HCT116 (cell line): Measurements from ENCODE around the gene GNGT2. TPM values are rescaled to one million over a fixed set of nuclear protein-coding genes. Genes with fewer than 3 reads are reported as not detected.

Experiments
- ATAC-seq: fragments of 200-7000 bp; cut with Tn5 transposase; 2 replicates; pipeline ENCODE4 v1.9.1; 2020; ENCODE audit warnings: mild to moderate bottlenecking, moderate library complexity
- BruUV-seq: library from RNA; stranded (reverse); fragments of 400-500 nt; replicated peaks from 2 replicates; lab custom pipeline; 2021; lab: Mats Ljungman, UMichigan
- CTCF ChIA-PET: fragments of 300-600 bp; sonication (Branson Sonifier 250); formaldehyde crosslinking; loops from one replicate; lab custom pipeline; 2021; ENCODE audit warnings: antibody characterized with exemption; lab: Charles Lee
- POLR2A ChIA-PET: fragments of 300-600, 350-600 bp; sonication (Branson Sonifier 250); formaldehyde crosslinking; loops from one replicate; lab custom pipeline; 2021; ENCODE audit warnings: antibody characterized with exemption; lab: Charles Lee
- RAD21 ChIA-PET, 2 experiments: fragments of 300-600 bp; sonication (Branson Sonifier 250); formaldehyde crosslinking; loops; one replicate each; lab custom pipeline; 2023; ENCODE audit warnings: low total read pairs in 2 of 2; ENCODE audit not compliant: uncharacterized antibody in 2 of 2, unreplicated experiment in 2 of 2, low non-redundant PET in 1 of 2; lab: Charles Lee
- DNase-seq: peaks from one replicate; pipeline ENCODE4 v3.0.0-alpha.2; 2010; ENCODE audit warnings: low read depth, low spot score
- H2AFZ ChIP-seq: fragments of 200-600 bp; shearing (Covaris generic), sonication (generic); 2 replicates; pipeline ENCODE4 v1.6.1; 2017; ENCODE audit warnings: low read depth, mixed run types, mixed read lengths, antibody characterized with exemption, low read length; ENCODE audit not compliant: poor library complexity, severe bottlenecking
- H3K27ac ChIP-seq: 2 replicates; pipeline ENCODE4 v1.5.1; 2012; ENCODE audit warnings: low read depth, low read length
- H3K27me3 ChIP-seq: fragments of 200-600 bp; sonication (generic); 2 replicates; pipeline ENCODE4 v1.6.1; 2016; ENCODE audit warnings: mixed run types, low read length, mixed read lengths; ENCODE audit not compliant: insufficient read depth
- H3K36me3 ChIP-seq, 2 experiments: fragments of 200-500 bp in 1 of 2; fragments of 200-600 bp in 1 of 2; sonication (Bioruptor generic) in 1 of 2; sonication (generic) in 1 of 2; 2 replicates each; pipeline versions ENCODE4 v1.5.1 to v1.6.1; 2014 to 2016; ENCODE audit warnings: low read length in 2 of 2, inconsistent platforms in 1 of 2, mixed read lengths in 1 of 2, mixed run types in 1 of 2; ENCODE audit not compliant: insufficient read depth in 2 of 2, control insufficient read depth in 1 of 2
- H3K4me1 ChIP-seq, 2 experiments: fragments of 200-600 bp in 1 of 2; sonication (generic) in 1 of 2; 2 replicates each; pipeline versions ENCODE4 v1.5.1 to v1.6.1; 2012 to 2017; ENCODE audit warnings: low read length in 2 of 2, inconsistent platforms in 1 of 2, mild to moderate bottlenecking in 1 of 2, mixed read lengths in 1 of 2, mixed run types in 1 of 2, moderate library complexity in 1 of 2; ENCODE audit not compliant: insufficient read depth in 2 of 2, control insufficient read depth in 1 of 2
- H3K4me2 ChIP-seq: fragments of 200-600 bp; sonication (generic); 2 replicates; pipeline ENCODE4 v1.6.1; 2017; ENCODE audit warnings: mixed run types, low read length, mixed read lengths
- H3K4me3 ChIP-seq, 2 experiments: fragments of 200-600 bp in 1 of 2; sonication (generic) in 1 of 2; replicated peaks in 1 of 2; 2 replicates each; pipeline ENCODE4 v1.5.1; 2011 to 2016; ENCODE audit warnings: low read length in 2 of 2, control low read depth in 1 of 2, low read depth in 1 of 2, mild to moderate bottlenecking in 1 of 2, mixed read lengths in 1 of 2, mixed run types in 1 of 2
- H3K79me2 ChIP-seq: fragments of 200-600 bp; sonication (generic); 2 replicates; pipeline ENCODE4 v1.6.1; 2017; ENCODE audit warnings: mild to moderate bottlenecking, mixed run types, low read length, moderate library complexity, mixed read lengths; ENCODE audit not compliant: insufficient read depth
- H3K9ac ChIP-seq: fragments of 200-600 bp; sonication (generic); 2 replicates; pipeline ENCODE4 v1.6.1; 2016; ENCODE audit warnings: low read length, mixed read lengths
- H3K9me2 ChIP-seq: fragments of 200-600 bp; sonication (generic), shearing (Covaris generic); 2 replicates; pipeline ENCODE4 v1.6.1; 2017; ENCODE audit warnings: mixed run types, mild to moderate bottlenecking, moderate library complexity; ENCODE audit not compliant: insufficient read depth
- H3K9me3 ChIP-seq, 2 experiments: fragments of 200-500 bp in 1 of 2; fragments of 200-600 bp in 1 of 2; sonication (Bioruptor generic) in 1 of 2; sonication (generic) in 1 of 2; 2 replicates each; pipeline ENCODE4 v1.6.1; 2014 to 2017; ENCODE audit warnings: low read length in 2 of 2, mixed read lengths in 2 of 2, inconsistent platforms in 1 of 2, low read depth in 1 of 2, mild to moderate bottlenecking in 1 of 2, mixed run types in 1 of 2, moderate library complexity in 1 of 2; ENCODE audit not compliant: control insufficient read depth in 1 of 2, insufficient read depth in 1 of 2
- H4K20me1 ChIP-seq: fragments of 200-600 bp; sonication (generic), shearing (Covaris generic); 2 replicates; pipeline ENCODE4 v1.6.1; 2017; ENCODE audit warnings: mixed run types, mild to moderate bottlenecking, moderate library complexity; ENCODE audit not compliant: insufficient read depth
- EGR1 ChIP-seq: IDR thresholded peaks from 2 replicates; pipeline ENCODE4 v1.6.1; 2012; ENCODE audit warnings: low read depth
- EZH2 ChIP-seq: fragments of 200-600 bp; sonication (generic); IDR thresholded peaks from 2 replicates; pipeline ENCODE4 v1.6.1; 2017; ENCODE audit warnings: antibody characterized with exemption, mixed run types
- EZH2phosphoT487 ChIP-seq: fragments of 200-600 bp; IDR thresholded peaks from 2 replicates; pipeline ENCODE4 v1.6.1; 2018; ENCODE audit warnings: antibody characterized with exemption, borderline replicate concordance
- JUND ChIP-seq: IDR thresholded peaks from 2 replicates; pipeline ENCODE4 v1.6.1; 2012
- POLR2A ChIP-seq: IDR thresholded peaks from 2 replicates; pipeline ENCODE4 v1.7.0; 2011; ENCODE audit warnings: borderline replicate concordance; ENCODE audit not compliant: insufficient read depth, insufficient read length; ENCODE audit errors: extremely low read depth
- POLR2AphosphoS5 ChIP-seq: IDR thresholded peaks from 2 replicates; pipeline ENCODE4 v1.6.1; 2011; ENCODE audit warnings: mild to moderate bottlenecking, low read depth, low read length, moderate library complexity
- RAD21 ChIP-seq: IDR thresholded peaks from 2 replicates; pipeline ENCODE4 v1.6.1; 2012; ENCODE audit warnings: low read depth, mild to moderate bottlenecking
- SIN3A ChIP-seq: IDR thresholded peaks from 2 replicates; pipeline ENCODE4 v1.6.1; 2012; ENCODE audit warnings: low read depth
- SP1 ChIP-seq: IDR thresholded peaks from 2 replicates; pipeline ENCODE4 v1.6.1; 2012; ENCODE audit warnings: low read depth
- SRF ChIP-seq: IDR thresholded peaks from 2 replicates; pipeline ENCODE4 v1.6.1; 2012; ENCODE audit warnings: low read depth
- TCF7L2 ChIP-seq: IDR thresholded peaks from 2 replicates; pipeline ENCODE4 v1.7.0; 2011; ENCODE audit warnings: borderline replicate concordance, inconsistent platforms; ENCODE audit not compliant: insufficient read depth, insufficient read length; ENCODE audit errors: extremely low read depth
- YY1 ChIP-seq: IDR thresholded peaks from 2 replicates; pipeline ENCODE4 v1.6.1; 2011; ENCODE audit warnings: low read length, low read depth, moderate library complexity, mild to moderate bottlenecking; ENCODE audit not compliant: insufficient replicate concordance; ENCODE audit errors: extremely low read depth
- ZFX ChIP-seq: fragments of 450-650 bp; IDR thresholded peaks from 2 replicates; pipeline ENCODE4 v1.6.1; 2017
- intact Hi-C: fragments of 100-400 bp; cut with micrococcal nuclease; formaldehyde crosslinking; loops from 2 replicates; pipeline ENCODE4 v1.10.0; 2022
- total RNA-seq: library from RNA; stranded (reverse); gene quantifications from one replicate; pipeline ENCODE4 v1.2.1, GENCODE V29; 2021; ENCODE audit not compliant: unreplicated experiment
- TF ChIP-seq, protein P1 (sequence below): IDR thresholded peaks from 2 replicates; pipeline ENCODE4 v1.6.1; 2012
- TF ChIP-seq, protein P2 (sequence below): IDR thresholded peaks from 2 replicates; pipeline ENCODE4 v1.6.1; 2012; ENCODE audit warnings: low read depth
- TF ChIP-seq, protein P3 (sequence below), 3 experiments: fragments of 200-600 bp in 1 of 3; sonication (generic) in 1 of 3; IDR thresholded peaks in 2 of 3; conservative IDR thresholded peaks in 1 of 3; 2 replicates each; pipeline ENCODE4 v1.5.1; 2012 to 2017; ENCODE audit warnings: low read depth in 2 of 3, low read length in 2 of 3, antibody characterized with exemption in 1 of 3, borderline replicate concordance in 1 of 3, control low read depth in 1 of 3, mild to moderate bottlenecking in 1 of 3, mixed read lengths in 1 of 3, mixed run types in 1 of 3, moderate library complexity in 1 of 3; ENCODE audit not compliant: insufficient read depth in 1 of 3

The GNGT2 gene
- total RNA-seq, 1 experiment from 2014 or later, result not detected

GRCh38 chr17:49258394-49258793, 48.0 kb upstream of the GNGT2 start:
- H4K20me1 ChIP-seq, result no peaks in the 10 kb centered on the region
- ATAC-seq, result no peak
- TF ChIP-seq, protein P1, sequence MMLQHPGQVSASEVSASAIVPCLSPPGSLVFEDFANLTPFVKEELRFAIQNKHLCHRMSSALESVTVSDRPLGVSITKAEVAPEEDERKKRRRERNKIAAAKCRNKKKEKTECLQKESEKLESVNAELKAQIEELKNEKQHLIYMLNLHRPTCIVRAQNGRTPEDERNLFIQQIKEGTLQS, result no peak
- TF ChIP-seq ZFX (no peak), TCF7L2 (no peak), POLR2AphosphoS5 (no peak), EGR1 (no peak), JUND (no peak), POLR2A (no peak), SRF (no peak), RAD21 (no peak), YY1 (no peak), SP1 (no peak), EZH2 (no peak), SIN3A (no peak), EZH2phosphoT487 (no peak)
- TF ChIP-seq, protein P2, sequence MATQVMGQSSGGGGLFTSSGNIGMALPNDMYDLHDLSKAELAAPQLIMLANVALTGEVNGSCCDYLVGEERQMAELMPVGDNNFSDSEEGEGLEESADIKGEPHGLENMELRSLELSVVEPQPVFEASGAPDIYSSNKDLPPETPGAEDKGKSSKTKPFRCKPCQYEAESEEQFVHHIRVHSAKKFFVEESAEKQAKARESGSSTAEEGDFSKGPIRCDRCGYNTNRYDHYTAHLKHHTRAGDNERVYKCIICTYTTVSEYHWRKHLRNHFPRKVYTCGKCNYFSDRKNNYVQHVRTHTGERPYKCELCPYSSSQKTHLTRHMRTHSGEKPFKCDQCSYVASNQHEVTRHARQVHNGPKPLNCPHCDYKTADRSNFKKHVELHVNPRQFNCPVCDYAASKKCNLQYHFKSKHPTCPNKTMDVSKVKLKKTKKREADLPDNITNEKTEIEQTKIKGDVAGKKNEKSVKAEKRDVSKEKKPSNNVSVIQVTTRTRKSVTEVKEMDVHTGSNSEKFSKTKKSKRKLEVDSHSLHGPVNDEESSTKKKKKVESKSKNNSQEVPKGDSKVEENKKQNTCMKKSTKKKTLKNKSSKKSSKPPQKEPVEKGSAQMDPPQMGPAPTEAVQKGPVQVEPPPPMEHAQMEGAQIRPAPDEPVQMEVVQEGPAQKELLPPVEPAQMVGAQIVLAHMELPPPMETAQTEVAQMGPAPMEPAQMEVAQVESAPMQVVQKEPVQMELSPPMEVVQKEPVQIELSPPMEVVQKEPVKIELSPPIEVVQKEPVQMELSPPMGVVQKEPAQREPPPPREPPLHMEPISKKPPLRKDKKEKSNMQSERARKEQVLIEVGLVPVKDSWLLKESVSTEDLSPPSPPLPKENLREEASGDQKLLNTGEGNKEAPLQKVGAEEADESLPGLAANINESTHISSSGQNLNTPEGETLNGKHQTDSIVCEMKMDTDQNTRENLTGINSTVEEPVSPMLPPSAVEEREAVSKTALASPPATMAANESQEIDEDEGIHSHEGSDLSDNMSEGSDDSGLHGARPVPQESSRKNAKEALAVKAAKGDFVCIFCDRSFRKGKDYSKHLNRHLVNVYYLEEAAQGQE, result no peak
- TF ChIP-seq, protein P3, sequence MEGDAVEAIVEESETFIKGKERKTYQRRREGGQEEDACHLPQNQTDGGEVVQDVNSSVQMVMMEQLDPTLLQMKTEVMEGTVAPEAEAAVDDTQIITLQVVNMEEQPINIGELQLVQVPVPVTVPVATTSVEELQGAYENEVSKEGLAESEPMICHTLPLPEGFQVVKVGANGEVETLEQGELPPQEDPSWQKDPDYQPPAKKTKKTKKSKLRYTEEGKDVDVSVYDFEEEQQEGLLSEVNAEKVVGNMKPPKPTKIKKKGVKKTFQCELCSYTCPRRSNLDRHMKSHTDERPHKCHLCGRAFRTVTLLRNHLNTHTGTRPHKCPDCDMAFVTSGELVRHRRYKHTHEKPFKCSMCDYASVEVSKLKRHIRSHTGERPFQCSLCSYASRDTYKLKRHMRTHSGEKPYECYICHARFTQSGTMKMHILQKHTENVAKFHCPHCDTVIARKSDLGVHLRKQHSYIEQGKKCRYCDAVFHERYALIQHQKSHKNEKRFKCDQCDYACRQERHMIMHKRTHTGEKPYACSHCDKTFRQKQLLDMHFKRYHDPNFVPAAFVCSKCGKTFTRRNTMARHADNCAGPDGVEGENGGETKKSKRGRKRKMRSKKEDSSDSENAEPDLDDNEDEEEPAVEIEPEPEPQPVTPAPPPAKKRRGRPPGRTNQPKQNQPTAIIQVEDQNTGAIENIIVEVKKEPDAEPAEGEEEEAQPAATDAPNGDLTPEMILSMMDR (IDR thresholded peaks at IDR 0.05 in 2 of 3, conservative IDR thresholded peaks at IDR 0.05 in 1 of 3; ENCODE audit: borderline replicate concordance in 1 of 3, insufficient read depth in 1 of 3, low read depth in 2 of 3, low read length in 2 of 3), result no peak
- ChIA-PET POLR2A (no interaction called here), RAD21 (no interaction called here), CTCF (interaction anchor here (0.9 kb wide), 1 partner anchor 32 kb away, joined by 5 read pairs; no protein-coding TSS in a partner anchor)
- H2AFZ ChIP-seq, result no peak overlapping the region
- H3K27ac ChIP-seq, result no peak overlapping the region
- no peak overlapping the region for H3K9ac ChIP-seq
- DNase-seq, result no peak
- no TSS peak for BruUV-seq
- no peak overlapping the region for H3K4me2 ChIP-seq
- no peaks in the 10 kb centered on the region for H3K36me3 ChIP-seq
- H3K27me3 ChIP-seq, result no peaks in the 10 kb centered on the region
- H3K4me1 ChIP-seq, result peaks cover 15 to 25% of the 10 kb centered on the region in 2 experiments
- no peaks in the 10 kb centered on the region for H3K9me2 ChIP-seq
- H3K9me3 ChIP-seq, result no peaks in the 10 kb centered on the region
- intact Hi-C loops, result no loop called here
- no peak overlapping the region for H3K4me3 ChIP-seq
- H3K79me2 ChIP-seq, result no peaks in the 10 kb centered on the region
